Esophagus squamous epithelium (tissue), 5 donors: Measurements from ENCODE around the gene CD248. TPM values are rescaled to one million over a fixed set of nuclear protein-coding genes. Genes with fewer than 3 reads are reported as not detected.

Experiments used
- DNase-seq: peaks from one replicate; lab custom pipeline; 2025; lab: John Stamatoyannopoulos, UW
- H3K27ac ChIP-seq, 4 donors: fragments of 200-600 bp; sonication (generic); one replicate each; pipeline ENCODE4 v1.5.1; 2016 to 2019; ENCODE audit warnings: mild to moderate bottlenecking in 1 of 4
- H3K27me3 ChIP-seq, 4 donors: fragments of 200-600 bp; sonication (generic); 1 replicate in 3 of 4; 2 replicates in 1 of 4; pipeline versions ENCODE4 v1.5.1 to v1.6.0; 2017 to 2021; ENCODE audit warnings: antibody characterized with exemption in 1 of 4
- H3K36me3 ChIP-seq, 3 donors: fragments of 200-600 bp; sonication (generic); one replicate each; pipeline ENCODE4 v1.5.1; 2016 to 2019
- H3K4me1 ChIP-seq, 3 donors: fragments of 200-600 bp; sonication (generic); one replicate each; pipeline ENCODE4 v1.5.1; 2017 to 2019
- H3K4me3 ChIP-seq, 4 donors: fragments of 200-600 bp; sonication (generic); 1 replicate in 3 of 4; 2 replicates in 1 of 4; pipeline ENCODE4 v1.5.1; 2016 to 2019; ENCODE audit warnings: mild to moderate bottlenecking in 2 of 4, moderate library complexity in 1 of 4
- H3K9me3 ChIP-seq, 3 donors: fragments of 200-600 bp; sonication (generic); one replicate each; pipeline ENCODE4 v1.5.1; 2016 to 2019
- CTCF ChIP-seq, 6 experiments: fragments of 450-650 bp in 4 of 6; fragments of 200-600 bp in 2 of 6; sonication (generic) in 2 of 6; IDR thresholded peaks; one replicate each; pipeline ENCODE4 v1.5.1; 2016 to 2019; ENCODE audit warnings: antibody characterized with exemption in 6 of 6, mild to moderate bottlenecking in 4 of 6, moderate library complexity in 4 of 6
- POLR2A ChIP-seq, 4 donors: fragments of 450-650 bp; IDR thresholded peaks; one replicate each; pipeline ENCODE4 v1.6.1; 2017; ENCODE audit warnings: antibody characterized with exemption in 4 of 4, mild to moderate bottlenecking in 4 of 4, moderate library complexity in 3 of 4
- WGBS, 2 donors: methylation state at CpG; one replicate each; pipeline ENCODE4 v1.1.5; 2018; 5-methylcytosine and 5-hydroxymethylcytosine counted together
- intact Hi-C: fragments of 100-400 bp; cut with DNase I; formaldehyde crosslinking; loops from one replicate; pipeline ENCODE4 v1.15.0; 2022
- total RNA-seq, 4 donors: library from RNA; depleted of rRNA; stranded (reverse); fragments of >200 nt; gene quantifications; one replicate each; pipeline ENCODE4 v1.1.0, GENCODE V29; 2016
- donor health status: DM: yes; HTN: yes; CAD: no.

The CD248 gene
- total RNA-seq, 4 donors from 2014 or later, result 1.9 to 13.2 (median 6.1) TPM

GRCh38 chr11:66329165-66329673, 12.4 kb upstream of the CD248 start:
- 75% methylated on average over 1 to 2 of the region's 3 CpGs for WGBS, 2 donors
- Histone ChIP-seq H3K36me3 (peaks cover 11 to 34% (median 20%) of the 10 kb centered on the region in 3 donors), H3K27ac (no peak overlapping the region), H3K4me1 (peaks cover 24 to 60% (median 33%) of the 10 kb centered on the region in 3 donors), H3K9me3 (no peaks in the 10 kb centered on the region), H3K27me3 (no peaks in the 10 kb centered on the region), H3K4me3 (no peak overlapping the region)
- no peak for TF ChIP-seq POLR2A (IDR thresholded peaks at IDR 0.05)
- no peak for TF ChIP-seq CTCF (IDR thresholded peaks at IDR 0.05)
- DNase-seq, result no peak
- intact Hi-C loops, result no loop called here

GRCh38 chr11:66328302-66329144, 11.7 kb upstream of the CD248 start:
- TF ChIP-seq POLR2A (IDR thresholded peaks at IDR 0.05) (no peak), CTCF (IDR thresholded peaks at IDR 0.05) (peak; percentile 90 to 98 (median 96))
- DNase-seq, result no peak
- 14% methylated on average over 11 to 15 of the region's 19 CpGs for WGBS, 2 donors
- peaks cover 10 to 28% (median 15%) of the 10 kb centered on the region in 3 donors for H3K36me3 ChIP-seq
- intact Hi-C loops, result no loop called here
- peak overlapping the region in 1 of 4 donors; percentile 43 for H3K4me3 ChIP-seq
- no peaks in the 10 kb centered on the region for H3K27me3 ChIP-seq
- H3K4me1 ChIP-seq, result peaks cover 24 to 53% (median 29%) of the 10 kb centered on the region in 3 donors
- H3K27ac ChIP-seq, result peak overlapping the region in 3 of 4 donors; percentile 17 to 88 (median 29)
- H3K9me3 ChIP-seq, result no peaks in the 10 kb centered on the region

- no peak for TF ChIP-seq POLR2A (IDR thresholded peaks at IDR 0.05)
- TF ChIP-seq CTCF (IDR thresholded peaks at IDR 0.05), result no peak
- no peak for DNase-seq
- no peak overlapping the region for H3K4me3 ChIP-seq
- peaks cover 5 to 22% (median 11%) of the 10 kb centered on the region in 3 donors for H3K36me3 ChIP-seq
- H3K27me3 ChIP-seq, result no peaks in the 10 kb centered on the region
- H3K27ac ChIP-seq, result peak overlapping the region in 3 of 4 donors; percentile 17 to 88 (median 29)
- intact Hi-C loops, result no loop called here
- WGBS, 2 donors, result 0 to 20% methylated on average over 1 to 3 of the region's 3 CpGs
- peaks cover 24 to 49% (median 29%) of the 10 kb centered on the region in 3 donors for H3K4me1 ChIP-seq
- H3K9me3 ChIP-seq, result no peaks in the 10 kb centered on the region
Observed at GRCh38 chr11:66328031-66328301, 11.1 kb upstream of the CD248 start.

- Histone ChIP-seq H3K9me3 (no peaks in the 10 kb centered on the region), H3K36me3 (peaks cover 1 to 17% (median 5%) of the 10 kb centered on the region in 3 donors), H3K4me3 (no peak overlapping the region), H3K4me1 (peaks cover 24 to 49% (median 29%) of the 10 kb centered on the region in 3 donors), H3K27ac (peak overlapping the region; percentile 49 to 88 (median 72)), H3K27me3 (no peaks in the 10 kb centered on the region)
- no peak for TF ChIP-seq POLR2A (IDR thresholded peaks at IDR 0.05)
- TF ChIP-seq CTCF (IDR thresholded peaks at IDR 0.05), result no peak
- WGBS, 2 donors, result 42 to 47% methylated on average over 2 to 3 of the region's 10 CpGs
- intact Hi-C loops, result no loop called here
- DNase-seq, result no peak
Observed at GRCh38 chr11:66327171-66328030, 10.6 kb upstream of the CD248 start.
